HEK293T (cell line): Measurements from ENCODE around the gene METTL21A.

Source experiments
- CTCF ChIA-PET: fragments of 350-600 bp; formaldehyde crosslinking; extraction: SDS; loops from one replicate; lab custom pipeline; 2021; ENCODE audit warnings: antibody characterized with exemption, inconsistent platforms; lab: Yijun Ruan, JAX
- POLR2A ChIA-PET: fragments of 350-600 bp; formaldehyde crosslinking; extraction: SDS; loops from one replicate; lab custom pipeline; 2020; ENCODE audit warnings: antibody characterized with exemption, inconsistent platforms; lab: Yijun Ruan, JAX
- DNase-seq: peaks from one replicate; pipeline ENCODE4 v3.0.0; 2012; ENCODE audit warnings: mixed read lengths; ENCODE audit errors: extremely low spot score
- ARNT ChIP-seq: fragments of 450-650 bp; IDR thresholded peaks from 2 replicates; pipeline ENCODE4 v1.6.1; 2017; ENCODE audit warnings: mild to moderate bottlenecking
- BHLHE40 ChIP-seq: fragments of 450-650 bp; IDR thresholded peaks from 2 replicates; pipeline ENCODE4 v1.6.1; 2016; ENCODE audit warnings: mild to moderate bottlenecking, moderate library complexity, borderline replicate concordance
- CTBP1 ChIP-seq: fragments of 450-650 bp; IDR thresholded peaks from 2 replicates; pipeline ENCODE4 v1.6.1; 2016; ENCODE audit warnings: borderline replicate concordance
- ELF4 ChIP-seq: fragments of 450-650 bp; IDR thresholded peaks from 2 replicates; pipeline ENCODE4 v1.6.1; 2017; ENCODE audit warnings: antibody characterized with exemption
- FOXA1 ChIP-seq: fragments of 450-650 bp; IDR thresholded peaks from 2 replicates; pipeline ENCODE4 v1.6.1; 2016; ENCODE audit warnings: mild to moderate bottlenecking
- FOXK2 ChIP-seq: fragments of 450-650 bp; IDR thresholded peaks from 2 replicates; pipeline ENCODE4 v1.6.1; 2016; ENCODE audit warnings: mild to moderate bottlenecking
- FOXM1 ChIP-seq: fragments of 450-650 bp; IDR thresholded peaks from 2 replicates; pipeline ENCODE4 v1.6.1; 2017; ENCODE audit warnings: mild to moderate bottlenecking, borderline replicate concordance
- HDGF ChIP-seq: fragments of 450-650 bp; IDR thresholded peaks from 2 replicates; pipeline ENCODE4 v1.6.1; 2017; ENCODE audit warnings: antibody characterized with exemption, borderline replicate concordance
- L3MBTL2 ChIP-seq: fragments of 450-650 bp; conservative IDR thresholded peaks from 2 replicates; pipeline ENCODE4 v1.6.1; 2016; ENCODE audit warnings: mild to moderate bottlenecking
- LEF1 ChIP-seq: fragments of 450-650 bp; IDR thresholded peaks from 2 replicates; pipeline ENCODE4 v1.6.1; 2017; ENCODE audit warnings: mild to moderate bottlenecking, borderline replicate concordance
- NFRKB ChIP-seq: fragments of 450-650 bp; IDR thresholded peaks from 2 replicates; pipeline ENCODE4 v1.6.1; 2016; ENCODE audit warnings: mild to moderate bottlenecking, moderate library complexity
- SP1 ChIP-seq: fragments of 450-650 bp; IDR thresholded peaks from 2 replicates; pipeline ENCODE4 v1.6.1; 2017
- SUZ12 ChIP-seq: fragments of 450-650 bp; IDR thresholded peaks from 2 replicates; pipeline ENCODE4 v1.6.1; 2016; ENCODE audit warnings: mild to moderate bottlenecking
- TARDBP ChIP-seq: fragments of 450-650 bp; IDR thresholded peaks from 2 replicates; pipeline ENCODE4 v1.6.1; 2016
- ZNF384 ChIP-seq: fragments of 450-650 bp; IDR thresholded peaks from 2 replicates; pipeline ENCODE4 v1.6.1; 2016
- TF ChIP-seq, protein P1 (sequence below): fragments of 450-650 bp; IDR thresholded peaks from 2 replicates; pipeline ENCODE4 v1.6.1; 2016

Gene METTL21A

DNA sequence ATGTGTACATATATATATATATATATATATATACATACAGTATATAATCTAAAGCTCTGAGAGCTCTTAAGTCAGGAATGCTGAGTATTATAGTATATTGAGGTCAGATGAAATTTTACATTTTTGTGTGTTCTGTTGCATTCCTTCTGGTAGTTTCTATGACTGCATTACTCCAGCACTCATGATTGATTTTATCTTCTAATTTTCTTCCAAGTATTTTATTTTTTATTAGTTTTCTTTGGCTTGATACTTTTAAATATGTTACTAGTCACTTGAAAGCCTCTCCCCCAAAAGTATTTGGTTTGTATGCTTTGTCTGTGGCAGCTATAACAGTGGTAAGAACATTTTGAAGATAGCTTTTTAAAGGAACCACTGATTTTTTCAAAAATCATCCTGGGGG, 25.0 kb downstream of the METTL21A start:
- TF ChIP-seq CTBP1: no peak
- no peak for TF ChIP-seq ZNF384
- TF ChIP-seq, protein P1, sequence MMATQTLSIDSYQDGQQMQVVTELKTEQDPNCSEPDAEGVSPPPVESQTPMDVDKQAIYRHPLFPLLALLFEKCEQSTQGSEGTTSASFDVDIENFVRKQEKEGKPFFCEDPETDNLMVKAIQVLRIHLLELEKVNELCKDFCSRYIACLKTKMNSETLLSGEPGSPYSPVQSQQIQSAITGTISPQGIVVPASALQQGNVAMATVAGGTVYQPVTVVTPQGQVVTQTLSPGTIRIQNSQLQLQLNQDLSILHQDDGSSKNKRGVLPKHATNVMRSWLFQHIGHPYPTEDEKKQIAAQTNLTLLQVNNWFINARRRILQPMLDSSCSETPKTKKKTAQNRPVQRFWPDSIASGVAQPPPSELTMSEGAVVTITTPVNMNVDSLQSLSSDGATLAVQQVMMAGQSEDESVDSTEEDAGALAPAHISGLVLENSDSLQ: no peak
- no peak for TF ChIP-seq HDGF
- no peak for TF ChIP-seq NFRKB
- no peak for TF ChIP-seq FOXM1
- TF ChIP-seq SUZ12: no peak
- CTCF ChIA-PET: no interaction called here
- no peak for DNase-seq
- POLR2A ChIA-PET: no interaction called here

DNA sequence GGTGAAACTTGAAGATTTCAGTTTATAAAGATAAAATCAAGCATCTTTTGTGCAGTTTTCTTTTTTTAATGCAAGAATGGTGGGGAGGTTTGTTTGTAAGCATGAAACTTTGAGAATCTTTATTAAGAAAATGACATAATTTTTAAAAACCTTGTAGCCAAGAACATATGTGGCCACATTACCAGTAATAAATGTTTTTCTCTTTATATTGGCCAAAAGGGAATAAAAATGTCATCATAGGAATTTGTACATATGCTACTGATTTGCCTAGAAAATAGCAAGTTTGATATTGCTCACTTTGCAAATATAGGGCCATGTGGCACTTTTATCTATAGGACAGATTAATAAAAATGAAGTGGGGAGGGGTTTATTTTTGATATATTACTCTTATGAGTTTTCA, 25.6 kb downstream of the METTL21A start:
- TF ChIP-seq L3MBTL2 (no peak), NFRKB (no peak), CTBP1 (no peak), ZNF384 (no peak), BHLHE40 (no peak), LEF1 (no peak)
- POLR2A ChIA-PET: no interaction called here
- no peak for DNase-seq
- CTCF ChIA-PET: no interaction called here

DNA sequence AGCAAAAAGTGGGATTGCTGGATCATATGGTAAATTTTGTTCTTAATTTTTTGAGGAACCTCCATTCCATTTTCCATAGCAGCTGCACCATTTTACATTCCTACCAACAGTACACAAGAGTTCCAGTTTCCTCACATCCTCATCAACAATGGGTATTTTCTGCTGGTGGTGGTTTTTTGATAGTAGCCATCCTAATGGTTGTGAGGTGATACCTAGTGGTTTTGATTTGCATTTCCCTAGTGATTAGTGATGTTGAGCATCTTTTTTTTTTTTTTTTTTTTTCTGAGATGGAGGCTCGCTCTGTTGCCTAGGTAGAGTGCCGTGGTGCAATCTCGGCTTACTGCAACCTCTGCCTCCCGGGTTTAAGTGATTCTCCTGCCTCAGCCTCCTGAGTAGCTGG, 30.5 kb downstream of the METTL21A start:
- no peak for DNase-seq
- ChIA-PET CTCF (no interaction called here), POLR2A (no interaction called here)
- TF ChIP-seq FOXM1: no peak
- TF ChIP-seq ZNF384: no peak
- TF ChIP-seq HDGF: no peak
- TF ChIP-seq ARNT: no peak
- TF ChIP-seq ELF4: no peak
- no peak for TF ChIP-seq L3MBTL2
- TF ChIP-seq FOXA1: no peak
- no peak for TF ChIP-seq CTBP1
- TF ChIP-seq SUZ12: no peak
- TF ChIP-seq, protein P1: no peak

DNA sequence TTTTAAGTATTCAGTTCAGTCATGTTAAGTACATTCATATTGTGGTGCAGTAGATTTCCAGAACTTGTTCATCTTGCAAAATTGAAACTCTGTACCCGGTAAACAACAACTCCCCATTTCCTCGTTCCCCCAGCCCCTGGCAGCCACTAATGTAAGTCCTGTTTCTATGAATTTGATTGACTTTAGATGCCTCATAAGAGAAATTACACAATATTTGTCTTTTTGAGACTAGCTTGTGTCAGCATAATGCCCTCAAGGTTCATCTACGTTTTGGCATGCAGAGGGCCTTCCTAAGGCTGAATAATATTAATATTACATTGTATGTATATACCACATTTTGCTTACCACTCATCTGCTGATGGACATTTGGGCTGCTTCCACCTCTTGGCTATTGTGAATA, 30.9 kb downstream of the METTL21A start:
- CTCF ChIA-PET: interaction anchor here (0.7 kb wide), 1 partner anchor 15 kb away, joined by 3 read pairs; no protein-coding TSS in a partner anchor
- DNase-seq: no peak
- TF ChIP-seq ELF4 (no peak), FOXM1 (no peak), BHLHE40 (no peak), ZNF384 (no peak), SUZ12 (no peak), CTBP1 (no peak), FOXK2 (no peak), TARDBP (no peak), ARNT (no peak)
- POLR2A ChIA-PET: no interaction called here

DNA sequence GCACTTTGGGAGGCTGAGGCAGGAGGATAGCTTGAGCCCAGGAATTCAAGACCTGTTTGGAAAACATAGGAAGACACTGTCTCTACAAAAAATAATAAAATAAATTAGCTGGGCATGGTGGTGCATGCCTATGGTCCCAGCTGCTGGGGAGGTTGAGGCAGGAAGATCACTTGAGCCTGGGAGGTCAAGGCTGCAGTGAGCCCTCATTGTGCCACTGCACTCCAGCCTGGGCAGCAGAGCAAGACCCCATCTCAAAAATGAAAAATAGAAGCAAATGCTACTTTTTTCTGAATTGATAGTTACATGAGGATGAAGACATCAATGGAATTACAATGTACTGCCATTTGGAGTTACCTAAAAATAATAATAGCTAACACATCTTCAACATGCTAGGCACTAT, 31.9 kb downstream of the METTL21A start:
- CTCF ChIA-PET: no interaction called here
- POLR2A ChIA-PET: no interaction called here
- no peak for DNase-seq
- TF ChIP-seq, protein P1: no peak
- TF ChIP-seq FOXK2: no peak
- TF ChIP-seq L3MBTL2: no peak
- no peak for TF ChIP-seq BHLHE40
- TF ChIP-seq ARNT: no peak
- TF ChIP-seq SUZ12: no peak
- no peak for TF ChIP-seq TARDBP
- TF ChIP-seq ELF4: no peak
- no peak for TF ChIP-seq FOXM1
- TF ChIP-seq HDGF: no peak
- no peak for TF ChIP-seq LEF1
- no peak for TF ChIP-seq FOXA1
- no peak for TF ChIP-seq SP1
- TF ChIP-seq ZNF384: no peak
- no peak for TF ChIP-seq NFRKB
- no peak for TF ChIP-seq CTBP1

DNA sequence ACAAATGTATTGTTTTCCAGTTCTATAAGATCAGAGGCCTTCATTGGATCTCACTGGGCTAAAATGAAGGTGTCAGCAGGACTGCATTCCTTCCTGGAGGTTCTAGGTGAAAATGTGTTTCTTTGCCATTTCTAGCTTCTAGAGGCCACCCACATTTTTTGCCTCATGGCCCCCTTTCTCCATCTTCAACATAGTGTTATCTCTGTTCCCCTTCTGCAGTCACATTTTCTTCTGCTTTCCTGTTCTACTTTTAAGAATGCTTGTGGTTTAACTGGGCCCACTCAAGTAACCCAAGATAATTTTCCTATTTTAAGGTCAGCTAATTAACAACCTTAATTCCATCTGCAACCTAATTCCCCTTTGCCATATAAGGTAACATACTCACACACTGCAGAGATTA, 36.1 kb downstream of the METTL21A start:
- CTCF ChIA-PET: no interaction called here
- POLR2A ChIA-PET: no interaction called here
- TF ChIP-seq ARNT: no peak
- no peak for TF ChIP-seq ZNF384
- TF ChIP-seq CTBP1: no peak
- no peak for TF ChIP-seq FOXK2
- TF ChIP-seq TARDBP: no peak
- TF ChIP-seq SP1: no peak
- no peak for TF ChIP-seq FOXA1
- no peak for TF ChIP-seq SUZ12
- no peak for TF ChIP-seq NFRKB
- TF ChIP-seq FOXM1: no peak
- TF ChIP-seq LEF1: no peak
- TF ChIP-seq L3MBTL2: no peak
- TF ChIP-seq HDGF: no peak
- TF ChIP-seq BHLHE40: no peak
- TF ChIP-seq, protein P1: no peak
- no peak for TF ChIP-seq ELF4
- no peak for DNase-seq
